Stimulated activated CD4-positive, alpha-beta T cell treated with anti-CD3 and anti-CD28 coated beads, Interleukin-1b, Interleukin-23, amount 100 ng/mL, for 1 hour (primary cell): ENCODE results near the gene EHMT1.
"Not testable (repeated sequence)": the region's sequence is repeated elsewhere in the genome, so short reads cannot be mapped to it uniquely, and the experiment has no call there.

ENCODE experiments used
- DNase-seq, 2 donors: peaks; one replicate each; pipeline ENCODE4 v3.0.0-alpha.2; 2020; ENCODE audit warnings: low read depth in 2 of 2

The EHMT1 gene

GRCh38 chr9:137804908-137805630 lies 186.3 kb downstream of the EHMT1 start:
- DNase-seq = no peak

GRCh38 chr9:137807721-137808703 lies 189.2 kb downstream of the EHMT1 start:
- DNase-seq = no peak

GRCh38 chr9:137809040-137809576 lies 190.3 kb downstream of the EHMT1 start:
- DNase-seq = no peak

GRCh38 chr9:137809726-137810450 lies 191.1 kb downstream of the EHMT1 start:
- DNase-seq = not testable (repeated sequence)

- DNase-seq = no peak
Measured at GRCh38 chr9:137811283-137811870, 192.6 kb downstream of the EHMT1 start.

- no peak for DNase-seq
Measured at GRCh38 chr9:137812356-137813023, 193.7 kb downstream of the EHMT1 start.

- no peak for DNase-seq
Measured at GRCh38 chr9:137813167-137813566, 194.4 kb downstream of the EHMT1 start.

- no peak for DNase-seq
Measured at GRCh38 chr9:137813651-137814415, 195.0 kb downstream of the EHMT1 start.

GRCh38 chr9:137814436-137814835 lies 195.6 kb downstream of the EHMT1 start:
- no peak for DNase-seq

GRCh38 chr9:137814841-137815240 lies 196.0 kb downstream of the EHMT1 start:
- DNase-seq = no peak

GRCh38 chr9:137815256-137816255 lies 196.8 kb downstream of the EHMT1 start:
- no peak for DNase-seq

- no peak for DNase-seq
Measured at GRCh38 chr9:137816531-137817235, 197.9 kb downstream of the EHMT1 start.

GRCh38 chr9:137817236-137818200 lies 198.7 kb downstream of the EHMT1 start:
- no peak for DNase-seq

- DNase-seq = no peak
Measured at GRCh38 chr9:137818286-137818685, 199.5 kb downstream of the EHMT1 start.

GRCh38 chr9:137820161-137820855 lies 201.5 kb downstream of the EHMT1 start:
- no peak for DNase-seq
